Nephron progenitor cell (in vitro differentiated cells): ENCODE results near the gene TMEM50A.
"Not testable (repeated sequence)": the region's sequence is repeated elsewhere in the genome, so short reads cannot be mapped to it uniquely, and the experiment has no call there.

ENCODE experiments used
- DNase-seq: peaks from one replicate; pipeline ENCODE4 v3.0.0; 2021
- H3K27ac Mint-ChIP-seq: 2 replicates; pipeline ENCODE4 v1.8.0; 2021; ENCODE audit warnings: mild to moderate bottlenecking, moderate library complexity, mixed read lengths
- H3K27me3 Mint-ChIP-seq: 2 replicates; pipeline ENCODE4 v1.8.0; 2021; ENCODE audit warnings: mild to moderate bottlenecking, low read depth, mixed read lengths; ENCODE audit not compliant: poor library complexity
- H3K36me3 Mint-ChIP-seq: 2 replicates; pipeline ENCODE4 v1.8.0; 2021; ENCODE audit warnings: low read depth, mixed read lengths
- H3K4me1 Mint-ChIP-seq: 2 replicates; pipeline ENCODE4 v1.8.0; 2021; ENCODE audit warnings: mixed read lengths
- H3K4me3 Mint-ChIP-seq: 2 replicates; pipeline ENCODE4 v1.8.0; 2021; ENCODE audit warnings: mild to moderate bottlenecking, moderate library complexity, mixed read lengths
- H3K9me3 Mint-ChIP-seq: 2 replicates; pipeline ENCODE4 v1.8.0; 2021; ENCODE audit warnings: mild to moderate bottlenecking, moderate library complexity, mixed read lengths
- TF ChIP-seq, protein P1 (sequence below): fragments of 200-600 bp; sonication (generic); IDR thresholded peaks from 2 replicates; pipeline ENCODE4 v1.5.0; 2021; ENCODE audit warnings: antibody characterized with exemption

Gene TMEM50A

DNA sequence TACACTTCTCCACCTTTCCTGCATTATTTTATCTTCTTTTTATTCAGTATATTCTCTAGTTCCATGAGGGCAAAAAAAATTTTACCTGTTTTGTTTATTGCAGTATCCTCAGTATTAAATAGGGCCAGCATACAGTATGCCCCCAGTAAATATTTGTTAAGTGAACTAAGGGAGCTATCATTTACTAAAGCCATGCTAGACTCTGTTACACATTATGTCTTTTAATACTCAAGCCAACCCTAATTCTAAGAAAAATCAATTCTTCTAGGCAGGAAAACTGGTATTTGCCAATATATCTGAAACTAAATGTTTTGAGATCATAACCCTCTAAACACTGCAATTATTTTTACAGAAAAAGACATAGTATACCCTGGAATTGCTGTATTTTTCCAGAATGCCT lies 18.3 kb downstream of the TMEM50A start:
- Mint-ChIP-seq H3K4me1 (no peaks in the 10 kb centered on the region), H3K27me3 (peaks cover 2% of the 10 kb centered on the region), H3K36me3 (peaks cover 57% of the 10 kb centered on the region), H3K27ac (no peak overlapping the region), H3K9me3 (no peaks in the 10 kb centered on the region), H3K4me3 (no peak overlapping the region)
- TF ChIP-seq, protein P1, sequence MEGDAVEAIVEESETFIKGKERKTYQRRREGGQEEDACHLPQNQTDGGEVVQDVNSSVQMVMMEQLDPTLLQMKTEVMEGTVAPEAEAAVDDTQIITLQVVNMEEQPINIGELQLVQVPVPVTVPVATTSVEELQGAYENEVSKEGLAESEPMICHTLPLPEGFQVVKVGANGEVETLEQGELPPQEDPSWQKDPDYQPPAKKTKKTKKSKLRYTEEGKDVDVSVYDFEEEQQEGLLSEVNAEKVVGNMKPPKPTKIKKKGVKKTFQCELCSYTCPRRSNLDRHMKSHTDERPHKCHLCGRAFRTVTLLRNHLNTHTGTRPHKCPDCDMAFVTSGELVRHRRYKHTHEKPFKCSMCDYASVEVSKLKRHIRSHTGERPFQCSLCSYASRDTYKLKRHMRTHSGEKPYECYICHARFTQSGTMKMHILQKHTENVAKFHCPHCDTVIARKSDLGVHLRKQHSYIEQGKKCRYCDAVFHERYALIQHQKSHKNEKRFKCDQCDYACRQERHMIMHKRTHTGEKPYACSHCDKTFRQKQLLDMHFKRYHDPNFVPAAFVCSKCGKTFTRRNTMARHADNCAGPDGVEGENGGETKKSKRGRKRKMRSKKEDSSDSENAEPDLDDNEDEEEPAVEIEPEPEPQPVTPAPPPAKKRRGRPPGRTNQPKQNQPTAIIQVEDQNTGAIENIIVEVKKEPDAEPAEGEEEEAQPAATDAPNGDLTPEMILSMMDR, result no peak
- no peak for DNase-seq

DNA sequence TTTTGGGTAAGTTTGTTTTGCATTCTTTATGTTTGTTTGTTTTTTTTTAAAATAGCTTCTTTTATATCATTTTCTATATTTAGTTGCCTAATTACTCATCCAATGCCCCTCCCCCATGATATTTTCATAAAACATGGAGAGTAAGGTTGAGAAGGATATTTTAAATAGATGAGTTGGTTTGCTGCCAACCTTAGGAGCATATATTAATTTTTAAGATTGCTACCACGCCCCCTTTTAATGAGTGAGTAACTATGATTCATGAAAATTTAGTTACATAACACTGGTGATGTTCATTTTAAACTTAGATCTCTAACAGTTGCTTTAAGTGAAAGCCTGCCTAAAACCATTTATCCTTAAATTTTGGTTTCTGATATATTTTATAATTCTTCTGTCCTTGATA lies 18.7 kb downstream of the TMEM50A start:
- TF ChIP-seq, protein P1, result no peak
- no peak overlapping the region for H3K27ac Mint-ChIP-seq
- no peak overlapping the region for H3K4me3 Mint-ChIP-seq
- peaks cover 59% of the 10 kb centered on the region for H3K36me3 Mint-ChIP-seq
- peaks cover 2% of the 10 kb centered on the region for H3K27me3 Mint-ChIP-seq
- no peak for DNase-seq
- H3K4me1 Mint-ChIP-seq, result no peaks in the 10 kb centered on the region
- no peaks in the 10 kb centered on the region for H3K9me3 Mint-ChIP-seq

DNA sequence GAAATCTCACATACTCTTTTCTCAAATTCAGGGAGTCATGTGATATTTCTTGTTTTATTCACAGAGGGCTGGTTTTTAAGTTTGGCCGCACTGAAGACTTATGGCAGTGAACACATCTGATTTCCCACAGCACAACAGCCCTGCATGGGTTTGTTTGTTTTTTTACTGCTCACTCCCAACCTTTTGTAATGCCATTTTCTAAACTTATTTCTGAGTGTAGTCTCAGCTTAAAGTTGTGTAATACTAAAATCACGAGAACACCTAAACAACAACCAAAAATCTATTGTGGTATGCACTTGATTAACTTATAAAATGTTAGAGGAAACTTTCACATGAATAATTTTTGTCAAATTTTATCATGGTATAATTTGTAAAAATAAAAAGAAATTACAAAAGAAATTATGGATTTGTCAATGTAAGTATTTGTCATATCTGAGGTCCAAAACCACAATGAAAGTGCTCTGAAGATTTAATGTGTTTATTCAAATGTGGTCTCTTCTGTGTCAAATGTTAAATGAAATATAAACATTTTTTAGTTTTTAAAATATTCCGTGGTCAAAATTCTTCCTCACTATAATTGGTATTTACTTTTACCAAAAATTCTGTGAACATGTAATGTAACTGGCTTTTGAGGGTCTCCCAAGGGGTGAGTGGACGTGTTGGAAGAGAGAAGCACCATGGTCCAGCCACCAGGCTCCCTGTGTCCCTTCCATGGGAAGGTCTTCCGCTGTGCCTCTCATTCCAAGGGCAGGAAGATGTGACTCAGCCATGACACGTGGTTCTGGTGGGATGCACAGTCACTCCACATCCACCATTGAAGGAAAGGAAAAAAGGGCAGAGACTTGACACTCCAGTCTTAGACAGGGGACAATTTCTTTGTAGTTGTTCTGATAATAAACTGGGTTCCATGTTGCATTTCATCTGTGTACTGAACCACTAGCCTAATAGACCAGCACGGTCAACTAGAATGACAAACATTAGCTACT lies 22.8 kb downstream of the TMEM50A start:
- H3K27me3 Mint-ChIP-seq, result peaks cover 2% of the 10 kb centered on the region
- no peaks in the 10 kb centered on the region for H3K4me1 Mint-ChIP-seq
- no peak overlapping the region for H3K4me3 Mint-ChIP-seq
- no peak for DNase-seq
- TF ChIP-seq, protein P1, result no peak
- no peaks in the 10 kb centered on the region for H3K9me3 Mint-ChIP-seq
- peaks cover 47% of the 10 kb centered on the region for H3K36me3 Mint-ChIP-seq
- H3K27ac Mint-ChIP-seq, result no peak overlapping the region

DNA sequence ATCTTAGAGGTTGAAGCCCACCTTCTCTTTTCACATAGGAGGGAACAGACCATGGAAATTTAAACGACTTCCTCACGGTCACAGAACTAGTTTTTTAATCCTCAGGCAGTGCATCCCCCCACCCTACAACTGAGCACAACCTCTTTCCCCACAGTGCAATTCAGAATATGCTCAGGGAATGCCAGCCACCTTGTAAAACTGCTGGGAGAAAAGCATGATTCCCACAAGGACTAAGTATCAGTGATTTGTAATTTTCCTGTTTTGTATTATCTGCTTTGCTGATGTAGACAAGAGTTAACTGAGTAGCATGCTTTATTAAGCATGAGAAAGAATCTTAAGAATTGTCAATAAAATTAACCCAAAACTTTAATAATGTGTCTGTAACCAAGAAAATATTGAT lies 23.8 kb downstream of the TMEM50A start:
- H3K27me3 Mint-ChIP-seq, result peaks cover 2% of the 10 kb centered on the region
- H3K36me3 Mint-ChIP-seq, result peaks cover 40% of the 10 kb centered on the region
- no peaks in the 10 kb centered on the region for H3K9me3 Mint-ChIP-seq
- H3K4me1 Mint-ChIP-seq, result no peaks in the 10 kb centered on the region
- no peak for DNase-seq
- no peak overlapping the region for H3K4me3 Mint-ChIP-seq
- peak overlapping the region; percentile 74 for H3K27ac Mint-ChIP-seq
- TF ChIP-seq, protein P1, result no peak

DNA sequence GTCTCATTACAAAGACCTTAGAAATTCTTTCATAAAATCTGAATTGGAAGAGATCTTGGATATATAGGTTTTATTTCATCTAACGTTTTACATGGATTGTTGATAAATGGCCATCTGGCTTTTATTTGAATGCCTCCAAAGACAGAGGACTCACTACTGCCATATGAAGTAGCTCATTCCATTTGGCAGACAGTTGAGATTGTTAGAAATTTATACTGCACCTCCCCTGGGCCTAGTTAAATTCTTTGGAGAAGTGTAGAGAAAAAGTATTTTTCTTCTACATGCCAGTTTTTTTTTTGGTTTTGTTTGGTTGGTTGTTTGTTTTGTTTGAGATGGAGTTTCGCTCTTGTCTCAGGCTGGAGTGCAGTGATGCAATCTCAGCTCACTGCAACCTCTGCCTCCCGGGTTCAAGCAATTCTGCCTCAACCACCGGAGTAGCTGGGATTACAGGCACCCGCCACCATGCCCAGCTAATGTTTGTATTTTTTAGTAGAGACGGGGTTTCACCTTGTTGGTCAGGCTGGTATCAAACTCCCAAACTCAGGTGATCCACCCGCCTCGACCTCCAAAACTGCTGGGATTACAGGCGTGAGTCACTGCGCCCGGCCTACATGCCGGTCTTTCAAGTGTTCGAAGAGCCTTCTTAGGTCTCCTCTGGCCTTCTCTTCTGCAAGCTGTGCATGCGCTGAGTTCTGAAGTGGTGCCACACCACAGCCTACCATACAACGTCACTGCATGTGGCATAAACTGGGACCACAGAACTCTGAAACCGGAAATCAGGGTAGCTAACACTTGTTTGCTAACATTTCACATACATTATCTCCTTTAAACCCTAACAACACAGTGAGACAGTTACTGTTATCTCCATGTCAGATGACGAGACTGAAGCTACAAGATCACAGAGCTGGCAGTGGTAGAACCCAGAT lies 24.8 kb downstream of the TMEM50A start:
- not testable (repeated sequence) for H3K27ac Mint-ChIP-seq, H3K27me3 Mint-ChIP-seq, H3K9me3 Mint-ChIP-seq, DNase-seq, H3K4me1 Mint-ChIP-seq, H3K4me3 Mint-ChIP-seq
- peaks cover 33% of the 10 kb centered on the region for H3K36me3 Mint-ChIP-seq

DNA sequence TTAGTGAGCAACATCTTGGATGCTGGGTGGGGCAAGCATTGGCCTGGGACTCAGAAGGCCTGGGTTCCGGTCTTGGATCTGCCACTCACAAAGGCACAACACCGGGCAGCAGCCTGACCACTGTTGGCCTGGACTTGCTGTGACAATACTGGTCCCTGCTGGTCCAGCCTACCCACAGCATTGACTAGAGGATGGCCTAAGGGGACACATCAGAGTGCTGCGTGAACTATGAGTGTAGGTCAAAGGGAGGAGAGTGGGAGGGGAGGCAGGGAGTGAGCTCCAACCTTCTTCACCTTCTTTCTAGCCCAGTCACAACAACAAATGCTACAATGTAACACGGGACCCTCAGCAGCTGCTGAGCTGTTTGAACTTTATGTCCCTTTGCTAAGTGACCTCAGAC lies 31.1 kb downstream of the TMEM50A start:
- Mint-ChIP-seq H3K9me3 (no peaks in the 10 kb centered on the region), H3K4me3 (no peak overlapping the region), H3K4me1 (peaks cover 22% of the 10 kb centered on the region), H3K27ac (no peak overlapping the region), H3K27me3 (no peaks in the 10 kb centered on the region), H3K36me3 (no peaks in the 10 kb centered on the region)
- TF ChIP-seq, protein P1, result no peak
- no peak for DNase-seq

DNA sequence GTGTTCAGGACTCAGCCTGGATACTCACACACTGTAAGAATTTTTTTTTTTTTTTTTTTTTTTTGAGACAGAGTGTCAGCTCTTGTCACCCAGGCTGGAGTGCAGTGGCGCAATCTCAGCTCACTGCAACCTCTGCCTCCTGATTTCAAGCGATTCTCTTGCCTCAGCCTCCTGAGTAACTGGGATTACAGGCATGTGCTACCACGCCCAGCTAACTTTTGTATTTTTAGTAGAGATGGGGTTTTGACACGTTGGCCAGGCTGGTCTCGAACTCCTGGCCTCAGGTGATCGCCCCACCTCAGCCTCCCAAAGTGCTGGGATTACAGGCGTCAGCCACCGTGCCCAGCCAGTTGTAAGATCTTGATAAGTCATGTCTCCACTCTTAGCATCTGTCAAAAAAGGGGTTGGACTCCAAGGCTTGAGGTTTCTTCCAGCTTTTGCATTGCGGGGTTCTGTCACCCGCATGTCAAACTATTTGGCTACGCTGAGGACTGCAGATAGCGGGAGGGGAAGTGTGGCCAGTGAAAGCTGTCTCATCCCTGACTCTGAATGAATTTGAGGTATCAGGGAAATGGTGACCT lies 31.6 kb downstream of the TMEM50A start:
- not testable (repeated sequence) for H3K27me3 Mint-ChIP-seq, DNase-seq, H3K9me3 Mint-ChIP-seq, H3K27ac Mint-ChIP-seq, H3K36me3 Mint-ChIP-seq, H3K4me3 Mint-ChIP-seq
- H3K4me1 Mint-ChIP-seq, result peaks cover 22% of the 10 kb centered on the region

DNA sequence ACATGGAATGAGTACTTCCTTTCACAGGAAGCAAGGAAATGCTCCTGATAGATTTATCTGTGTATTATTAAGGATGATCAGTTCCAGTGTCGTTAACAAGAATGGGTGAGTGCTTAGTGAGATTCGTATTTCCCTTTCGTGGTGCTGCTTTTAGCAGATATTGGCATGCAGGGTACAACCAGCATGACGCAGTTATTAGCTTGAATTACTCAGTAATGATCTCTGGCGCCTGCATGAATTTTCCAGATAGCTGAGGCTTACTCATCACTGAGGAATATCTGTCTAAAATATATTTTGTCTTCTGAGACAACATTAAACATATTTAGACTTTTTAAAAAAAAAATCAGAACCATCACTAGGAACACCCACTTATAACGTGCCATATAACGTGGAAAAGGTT lies 33.6 kb downstream of the TMEM50A start:
- H3K36me3 Mint-ChIP-seq, H3K27ac Mint-ChIP-seq, H3K9me3 Mint-ChIP-seq: not testable (repeated sequence)

More for the DNA sequence above, 33.6 kb downstream of the TMEM50A start:
- not testable (repeated sequence) for DNase-seq, H3K27me3 Mint-ChIP-seq, H3K4me3 Mint-ChIP-seq
- peaks cover 22% of the 10 kb centered on the region for H3K4me1 Mint-ChIP-seq
